Measurements from ENCODE around the gene PRKCE. TPM values are rescaled to one million over a fixed set of nuclear protein-coding genes. Genes with fewer than 3 reads are reported as not detected.

The PRKCE gene
- total RNA-seq, 3 donors from 2014 or later (not counting 1 experiment from before 2014, with no cell fraction given), result 35.2 to 42.1 (median 38.6) TPM

DNA sequence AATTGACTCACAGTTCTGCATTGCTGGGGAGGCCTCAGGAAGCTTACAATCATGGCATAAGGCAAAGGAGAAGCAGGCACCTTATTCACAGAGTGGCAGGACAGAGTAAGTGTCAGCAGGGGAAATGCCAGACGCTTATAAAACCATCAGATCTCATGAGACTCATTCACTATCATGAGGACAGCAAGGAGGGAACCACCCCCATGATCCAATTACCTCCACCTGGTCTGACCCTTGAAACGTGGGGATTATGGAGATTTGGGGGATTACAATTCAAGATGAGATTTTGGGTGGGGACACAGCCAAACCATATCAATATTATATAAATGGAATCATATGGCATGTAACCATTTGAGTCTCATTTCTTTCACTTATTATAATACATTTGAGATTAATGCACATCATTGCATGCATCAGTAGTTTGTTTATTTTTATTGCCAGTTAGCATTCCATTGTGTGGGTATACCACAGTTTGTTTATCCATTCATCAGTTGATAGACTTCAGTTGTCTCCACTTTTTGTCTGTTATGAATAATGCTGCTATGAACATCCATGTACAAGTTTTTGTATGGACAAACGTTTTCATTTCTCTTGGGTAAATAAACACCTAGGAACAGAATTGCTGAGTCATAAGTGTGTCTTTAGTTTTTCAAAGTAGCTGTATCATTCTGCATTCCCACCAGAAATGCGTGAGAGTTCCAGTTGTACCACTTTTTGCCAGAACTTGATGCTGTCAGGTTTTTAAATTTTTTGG, 34.6 kb upstream of the PRKCE start:
- no peaks in the 10 kb centered on the region for H3K36me3 ChIP-seq (ENCODE audit: control insufficient read depth, insufficient read depth, low read length)
- H3K27me3 ChIP-seq (ENCODE audit: control insufficient read depth, insufficient read depth, low read length), result no peaks in the 10 kb centered on the region
- H3K27ac ChIP-seq (ENCODE audit: low read length), result no peak overlapping the region
- no peaks in the 10 kb centered on the region for H3K9me3 Mint-ChIP-seq
- WGBS (ENCODE audit: insufficient coverage), result 42% methylated on average over 2 of the region's 4 CpGs
- H3K4me1 Mint-ChIP-seq, result peaks cover 0 to under 1% of the 10 kb centered on the region in 2 donors
- TF ChIP-seq, protein P1, sequence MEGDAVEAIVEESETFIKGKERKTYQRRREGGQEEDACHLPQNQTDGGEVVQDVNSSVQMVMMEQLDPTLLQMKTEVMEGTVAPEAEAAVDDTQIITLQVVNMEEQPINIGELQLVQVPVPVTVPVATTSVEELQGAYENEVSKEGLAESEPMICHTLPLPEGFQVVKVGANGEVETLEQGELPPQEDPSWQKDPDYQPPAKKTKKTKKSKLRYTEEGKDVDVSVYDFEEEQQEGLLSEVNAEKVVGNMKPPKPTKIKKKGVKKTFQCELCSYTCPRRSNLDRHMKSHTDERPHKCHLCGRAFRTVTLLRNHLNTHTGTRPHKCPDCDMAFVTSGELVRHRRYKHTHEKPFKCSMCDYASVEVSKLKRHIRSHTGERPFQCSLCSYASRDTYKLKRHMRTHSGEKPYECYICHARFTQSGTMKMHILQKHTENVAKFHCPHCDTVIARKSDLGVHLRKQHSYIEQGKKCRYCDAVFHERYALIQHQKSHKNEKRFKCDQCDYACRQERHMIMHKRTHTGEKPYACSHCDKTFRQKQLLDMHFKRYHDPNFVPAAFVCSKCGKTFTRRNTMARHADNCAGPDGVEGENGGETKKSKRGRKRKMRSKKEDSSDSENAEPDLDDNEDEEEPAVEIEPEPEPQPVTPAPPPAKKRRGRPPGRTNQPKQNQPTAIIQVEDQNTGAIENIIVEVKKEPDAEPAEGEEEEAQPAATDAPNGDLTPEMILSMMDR (IDR thresholded peaks at IDR 0.05), result no peak
- H3K9me3 ChIP-seq (ENCODE audit: control insufficient read depth, insufficient read depth, low read length), result no peaks in the 10 kb centered on the region
- H3K4me1 ChIP-seq (ENCODE audit: control insufficient read depth, insufficient read depth, low read length), result no peaks in the 10 kb centered on the region
- H3K27ac Mint-ChIP-seq, result no peak overlapping the region
- no peak overlapping the region for H3K4me3 Mint-ChIP-seq
- H3K4me3 ChIP-seq (ENCODE audit: low read length), result no peak overlapping the region
- intact Hi-C loops (cut with micrococcal nuclease), result no loop called here
- H3K27me3 Mint-ChIP-seq (ENCODE audit: low read depth in 2 of 2), result peaks cover 0 to 11% of the 10 kb centered on the region in 2 donors
- no peak for ATAC-seq
- no peaks in the 10 kb centered on the region for H3K36me3 Mint-ChIP-seq
- no peak for DNase-seq

GRCh38 chr2:45617496-45617895, 34.0 kb upstream of the PRKCE start:
- no peak for ATAC-seq
- no peak for DNase-seq
- Histone ChIP-seq H3K27ac (ENCODE audit: low read length) (no peak overlapping the region), H3K4me3 (ENCODE audit: low read length) (no peak overlapping the region), H3K4me1 (ENCODE audit: control insufficient read depth, insufficient read depth, low read length) (no peaks in the 10 kb centered on the region), H3K27me3 (ENCODE audit: control insufficient read depth, insufficient read depth, low read length) (no peaks in the 10 kb centered on the region), H3K9me3 (ENCODE audit: control insufficient read depth, insufficient read depth, low read length) (no peaks in the 10 kb centered on the region), H3K36me3 (ENCODE audit: control insufficient read depth, insufficient read depth, low read length) (no peaks in the 10 kb centered on the region)
- 48% methylated on average over 2 of the region's 2 CpGs for WGBS (ENCODE audit: insufficient coverage)
- intact Hi-C loops (cut with micrococcal nuclease), result no loop called here
- Mint-ChIP-seq H3K27ac (no peak overlapping the region), H3K4me3 (no peak overlapping the region), H3K27me3 (ENCODE audit: low read depth in 2 of 2) (peaks cover 0 to 13% of the 10 kb centered on the region in 2 donors), H3K9me3 (no peaks in the 10 kb centered on the region), H3K4me1 (no peaks in the 10 kb centered on the region), H3K36me3 (no peaks in the 10 kb centered on the region)
- TF ChIP-seq, protein P1 (IDR thresholded peaks at IDR 0.05), result no peak

GRCh38 chr2:45622336-45623075, 29.0 kb upstream of the PRKCE start:
- TF ChIP-seq, protein P1 (IDR thresholded peaks at IDR 0.05), result no peak
- DNase-seq (no peak), ATAC-seq (no peak)
- H3K4me1 ChIP-seq (ENCODE audit: control insufficient read depth, insufficient read depth, low read length), result no peaks in the 10 kb centered on the region
- no peak overlapping the region for H3K27ac Mint-ChIP-seq
- H3K4me3 ChIP-seq (ENCODE audit: low read length), result no peak overlapping the region
- H3K4me3 Mint-ChIP-seq, result no peak overlapping the region
- H3K27me3 Mint-ChIP-seq (ENCODE audit: low read depth in 2 of 2), result peaks cover 14 to 37% of the 10 kb centered on the region in 2 donors
- no peak overlapping the region for H3K27ac ChIP-seq (ENCODE audit: low read length)
- intact Hi-C loops (cut with micrococcal nuclease), result no loop called here
- no peaks in the 10 kb centered on the region for H3K36me3 ChIP-seq (ENCODE audit: control insufficient read depth, insufficient read depth, low read length)
- WGBS (ENCODE audit: insufficient coverage), result 81% methylated on average over 4 of the region's 6 CpGs
- no peaks in the 10 kb centered on the region for H3K36me3 Mint-ChIP-seq
- no peaks in the 10 kb centered on the region for H3K4me1 Mint-ChIP-seq
- H3K27me3 ChIP-seq (ENCODE audit: control insufficient read depth, insufficient read depth, low read length), result no peaks in the 10 kb centered on the region
- no peaks in the 10 kb centered on the region for H3K9me3 ChIP-seq (ENCODE audit: control insufficient read depth, insufficient read depth, low read length)
- H3K9me3 Mint-ChIP-seq, result no peaks in the 10 kb centered on the region
